Measurements from ENCODE around the gene SH3PXD2B. TPM values are rescaled to one million over a fixed set of nuclear protein-coding genes. Genes with fewer than 3 reads are reported as not detected.
A peak's percentile ranks its signal among the peaks of the same experiment; 100 is the strongest.
"Not testable (repeated sequence)": the region's sequence is repeated elsewhere in the genome, so short reads cannot be mapped to it uniquely, and the experiment has no call there.

The SH3PXD2B gene
- total RNA-seq, 6 experiments from 2014 or later = 2.5 to 6.8 (median 5.2) TPM

GRCh38 chr5:172403189-172403796 lies 51.0 kb downstream of the SH3PXD2B start:
- DNase-seq = no peak
- WGBS (ENCODE audit: insufficient coverage, low coverage, low lambda C conversion rate, missing lambda C conversion rate) = 72% methylated on average over 10 of the region's 11 CpGs
- H3K4me1 ChIP-seq = no peaks in the 10 kb centered on the region

GRCh38 chr5:172402531-172403188 lies 51.7 kb downstream of the SH3PXD2B start:
- no peak overlapping the region for H3K27ac ChIP-seq
- TF ChIP-seq POLR2A (IDR thresholded peaks at IDR 0.05) (no peak), CTCF (IDR thresholded peaks at IDR 0.05) (no peak)
- no peaks in the 10 kb centered on the region for H3K27me3 ChIP-seq
- DNase-seq = no peak
- intact Hi-C loops (cut with DNase I) = no loop called here
- H3K9me3 ChIP-seq = no peaks in the 10 kb centered on the region
- H3K4me1 ChIP-seq = no peaks in the 10 kb centered on the region
- WGBS (ENCODE audit: insufficient coverage, low coverage, low lambda C conversion rate, missing lambda C conversion rate) = 87% methylated on average over 8 of the region's 13 CpGs
- no peak overlapping the region for H3K4me3 ChIP-seq
- peak in 1 of 4 donors; percentile 17 for ATAC-seq
- H3K36me3 ChIP-seq = no peaks in the 10 kb centered on the region

More at GRCh38 chr5:172403189-172403796, 51.0 kb downstream of the SH3PXD2B start:
- Histone ChIP-seq H3K36me3 (no peaks in the 10 kb centered on the region), H3K27ac (no peak overlapping the region), H3K4me3 (no peak overlapping the region), H3K9me3 (no peaks in the 10 kb centered on the region), H3K27me3 (no peaks in the 10 kb centered on the region)
- intact Hi-C loops (cut with DNase I) = no loop called here
- TF ChIP-seq CTCF (IDR thresholded peaks at IDR 0.05) (no peak), POLR2A (IDR thresholded peaks at IDR 0.05) (no peak)
- ATAC-seq = peak in 3 of 4 donors; percentile 14 to 38 (median 34)

DNA sequence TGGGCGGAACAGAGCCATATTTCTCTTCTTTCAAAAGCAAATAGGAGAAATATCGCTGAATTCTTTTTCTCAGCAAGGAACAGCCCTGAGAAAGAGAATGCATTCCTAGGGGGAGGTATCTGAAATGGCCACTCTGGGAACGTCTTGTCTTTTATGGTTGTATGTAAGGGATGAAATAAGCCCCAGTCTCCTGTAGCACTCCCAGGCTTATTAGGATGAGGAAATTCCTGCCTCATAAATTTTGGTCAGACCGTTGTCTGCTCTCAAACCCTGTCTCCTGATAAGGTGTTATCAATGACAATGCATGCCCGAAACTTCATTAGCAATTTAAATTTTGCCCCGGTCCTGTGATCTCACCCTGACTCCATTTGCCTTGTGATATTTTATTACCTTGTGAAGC lies 52.3 kb downstream of the SH3PXD2B start:
- DNase-seq; H3K4me1 ChIP-seq; H3K27me3 ChIP-seq; H3K36me3 ChIP-seq; H3K9me3 ChIP-seq; H3K27ac ChIP-seq; ATAC-seq; H3K4me3 ChIP-seq; intact Hi-C loops (cut with DNase I): not testable (repeated sequence)
- WGBS (ENCODE audit: insufficient coverage, low coverage, low lambda C conversion rate, missing lambda C conversion rate) = 94% methylated on average over 4 of the region's 6 CpGs

GRCh38 chr5:172399826-172400225 lies 54.5 kb downstream of the SH3PXD2B start:
- Histone ChIP-seq H3K4me1 (no peaks in the 10 kb centered on the region), H3K4me3 (no peak overlapping the region), H3K27me3 (no peaks in the 10 kb centered on the region), H3K27ac (no peak overlapping the region), H3K36me3 (no peaks in the 10 kb centered on the region), H3K9me3 (no peaks in the 10 kb centered on the region)
- DNase-seq (no peak), ATAC-seq (no peak)
- 88% methylated on average over 4 of the region's 4 CpGs for WGBS (ENCODE audit: insufficient coverage, low coverage, low lambda C conversion rate, missing lambda C conversion rate)
- intact Hi-C loops (cut with DNase I) = no loop called here
- TF ChIP-seq CTCF (IDR thresholded peaks at IDR 0.05) (no peak), POLR2A (IDR thresholded peaks at IDR 0.05) (no peak)

DNA sequence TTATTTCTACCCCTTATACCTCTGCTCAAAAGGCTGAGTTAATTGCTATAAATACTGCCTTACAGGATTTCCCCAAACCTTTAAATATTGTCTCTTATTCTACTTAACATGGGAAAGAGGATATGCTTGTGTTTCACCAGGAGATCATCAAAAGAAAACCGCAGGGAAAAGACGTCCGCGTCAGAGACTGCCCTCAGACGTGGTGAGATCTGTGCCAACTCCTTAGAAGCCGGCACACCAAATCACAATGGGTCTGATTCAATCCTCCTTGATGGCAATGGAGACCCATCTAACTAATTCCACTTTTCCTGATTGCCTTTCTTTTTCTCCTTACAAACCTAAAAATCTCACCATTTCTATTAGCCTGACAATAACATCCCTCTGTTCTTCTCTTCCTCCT lies 55.0 kb downstream of the SH3PXD2B start:
- DNase-seq (no peak), ATAC-seq (no peak)
- no peaks in the 10 kb centered on the region for H3K27me3 ChIP-seq
- no peaks in the 10 kb centered on the region for H3K9me3 ChIP-seq
- TF ChIP-seq CTCF (IDR thresholded peaks at IDR 0.05) (no peak), POLR2A (IDR thresholded peaks at IDR 0.05) (no peak)
- no peak overlapping the region for H3K4me3 ChIP-seq
- no peak overlapping the region for H3K27ac ChIP-seq
- intact Hi-C loops (cut with DNase I) = no loop called here
- no peaks in the 10 kb centered on the region for H3K4me1 ChIP-seq
- 96% methylated on average over 6 of the region's 6 CpGs for WGBS (ENCODE audit: insufficient coverage, low coverage, low lambda C conversion rate, missing lambda C conversion rate)
- no peaks in the 10 kb centered on the region for H3K36me3 ChIP-seq

- H3K9me3 ChIP-seq; H3K4me3 ChIP-seq; H3K27ac ChIP-seq; H3K36me3 ChIP-seq; ATAC-seq; DNase-seq; intact Hi-C loops (cut with DNase I); H3K27me3 ChIP-seq; H3K4me1 ChIP-seq: not testable (repeated sequence)
- 86% methylated on average over 4 of the region's 4 CpGs for WGBS (ENCODE audit: insufficient coverage, low coverage, low lambda C conversion rate, missing lambda C conversion rate)
These were observed 55.7 kb downstream of the SH3PXD2B start for GRCh38 chr5:172398645-172399044.

- intact Hi-C loops (cut with DNase I); H3K4me3 ChIP-seq; H3K36me3 ChIP-seq; H3K9me3 ChIP-seq; H3K27ac ChIP-seq; H3K4me1 ChIP-seq; ATAC-seq; H3K27me3 ChIP-seq; DNase-seq: not testable (repeated sequence)
- WGBS (ENCODE audit: insufficient coverage, low coverage, low lambda C conversion rate, missing lambda C conversion rate) = 87% methylated on average over 7 of the region's 8 CpGs
These were observed 57.3 kb downstream of the SH3PXD2B start for GRCh38 chr5:172396994-172397393.

Data from right lobe of liver (tissue), 6 donors.